HepG2 (cell line): Measurements from ENCODE around the gene SLCO4A1. TPM values are rescaled to one million over a fixed set of nuclear protein-coding genes. Genes with fewer than 3 reads are reported as not detected.

Experiments used
- ATAC-seq: fragments of 200-7000 bp; cut with Tn5 transposase; 3 replicates; pipeline ENCODE4 v1.9.1; 2020; ENCODE audit warnings: mild to moderate bottlenecking, moderate library complexity
- BruUV-seq: library from RNA; stranded (reverse); fragments of 400-500 nt; replicated peaks from 2 replicates; lab custom pipeline; 2021; lab: Mats Ljungman, UMichigan
- CTCF ChIA-PET: fragments of 300-600 bp; formaldehyde crosslinking; extraction: SDS; loops from one replicate; lab custom pipeline; 2021; ENCODE audit warnings: low total read pairs, inconsistent platforms, low intra/inter-chr PET ratio; lab: Yijun Ruan, JAX
- POLR2A ChIA-PET: fragments of 350-600 bp; sonication (Branson Sonifier 250); formaldehyde crosslinking; loops from one replicate; lab custom pipeline; 2020; ENCODE audit warnings: antibody characterized with exemption, inconsistent platforms; lab: Yijun Ruan, JAX
- DNase-seq: peaks from one replicate; pipeline ENCODE4 v3.0.0-alpha.2; 2015; ENCODE audit warnings: low spot score
- FAIRE-seq: peaks from 3 replicates; lab custom pipeline; 2011; peaks lifted over from hg19 to GRCh38; lab: Jason Lieb, UNC
- H2AFZ ChIP-seq: one replicate; pipeline ENCODE4 v1.6.1; 2011; ENCODE audit warnings: low read length, inconsistent platforms
- H3K27ac ChIP-seq: fragments of 300-600 bp; 3 replicates; pipeline ENCODE4 v1.8.0; 2011; ENCODE audit warnings: mixed run types, mild to moderate bottlenecking, mixed read lengths, low read length, inconsistent platforms; ENCODE audit not compliant: insufficient read depth; ENCODE audit errors: extremely low read length
- H3K27me3 ChIP-seq, 2 experiments: fragments of 200-600 bp in 1 of 2; 2 replicates in 1 of 2; 3 replicates in 1 of 2; pipeline versions ENCODE4 v1.6.0 to v1.8.0; 2011; ENCODE audit warnings: low read length in 2 of 2, mild to moderate bottlenecking in 2 of 2, moderate library complexity in 2 of 2, inconsistent platforms in 1 of 2; ENCODE audit not compliant: insufficient read depth in 2 of 2, control insufficient read depth in 1 of 2
- H3K36me3 ChIP-seq, 2 experiments: fragments of 200-600 bp in 1 of 2; replicated peaks in 1 of 2; 2 replicates in 1 of 2; 3 replicates in 1 of 2; pipeline versions ENCODE4 v1.5.1 to v1.8.0; 2011; ENCODE audit warnings: low read length in 2 of 2, inconsistent platforms in 1 of 2; ENCODE audit not compliant: insufficient read depth in 2 of 2, control insufficient read depth in 1 of 2
- H3K4me1 ChIP-seq: 2 replicates; pipeline ENCODE4 v1.5.1; 2012; ENCODE audit warnings: low read length, inconsistent platforms; ENCODE audit not compliant: insufficient read depth
- H3K4me2 ChIP-seq: 2 replicates; pipeline ENCODE4 v1.6.0; 2011; ENCODE audit warnings: low read depth, low read length, inconsistent platforms
- H3K4me3 ChIP-seq, 3 experiments: fragments of 200-600 bp in 1 of 3; sonication (generic), shearing (Covaris generic) in 1 of 3; replicated peaks in 1 of 3; 2 replicates each; pipeline ENCODE4 v1.5.1; 2011 to 2016; ENCODE audit warnings: low read length in 3 of 3, inconsistent platforms in 2 of 3, low read depth in 2 of 3, mild to moderate bottlenecking in 2 of 3, control low read depth in 1 of 3, mixed read lengths in 1 of 3; ENCODE audit not compliant: insufficient read depth in 1 of 3
- H3K79me2 ChIP-seq: one replicate; pipeline ENCODE4 v1.6.1; 2011; ENCODE audit warnings: low read length, inconsistent platforms; ENCODE audit not compliant: insufficient read depth
- H3K9ac ChIP-seq: 2 replicates; pipeline ENCODE4 v1.6.0; 2011; ENCODE audit warnings: mild to moderate bottlenecking, low read depth, low read length, inconsistent platforms; ENCODE audit not compliant: insufficient read depth
- H3K9me3 ChIP-seq: 2 replicates; pipeline ENCODE4 v1.5.1; 2012; ENCODE audit warnings: mild to moderate bottlenecking, low read length
- H4K20me1 ChIP-seq: 2 replicates; pipeline ENCODE4 v1.6.0; 2011; ENCODE audit warnings: inconsistent platforms, mild to moderate bottlenecking, low read length, moderate library complexity; ENCODE audit not compliant: insufficient read depth
- CREB1 ChIP-seq, 2 experiments: fragments of 450-650 bp in 1 of 2; IDR thresholded peaks; 2 replicates each; pipeline ENCODE4 v1.6.1; 2016 to 2017; ENCODE audit warnings: control low read depth in 1 of 2, mild to moderate bottlenecking in 1 of 2, missing compliant biosample characterization in 1 of 2, missing genetic modification characterization in 1 of 2
- IRF2 ChIP-seq: IDR thresholded peaks from 2 replicates; pipeline ENCODE4 v1.6.1; 2018; ENCODE audit warnings: missing genetic modification reagents, missing compliant biosample characterization
- MEIS1 ChIP-seq: sonication (generic); formaldehyde crosslinking; IDR thresholded peaks from 2 replicates; pipeline ENCODE4 v1.9.0; 2021; ENCODE audit warnings: mild to moderate bottlenecking, missing genetic modification reagents, moderate library complexity, borderline replicate concordance
- RARG ChIP-seq: sonication (generic); formaldehyde crosslinking; IDR thresholded peaks from 2 replicates; pipeline ENCODE4 v1.4.0; 2020; ENCODE audit warnings: low read depth, mild to moderate bottlenecking, missing genetic modification reagents
- SIN3B ChIP-seq: fragments of 150-350 bp; IDR thresholded peaks from 2 replicates; pipeline ENCODE4 v1.6.1; 2014; ENCODE audit warnings: low read length
- SMC3 ChIP-seq: IDR thresholded peaks from 2 replicates; pipeline ENCODE4 v1.6.1; 2011; ENCODE audit warnings: low read length, improper control_type of control experiment
- ZFP36 ChIP-seq: fragments of 150-350 bp; IDR thresholded peaks from 2 replicates; pipeline ENCODE4 v1.6.1; 2018; ENCODE audit warnings: borderline replicate concordance, low read length, low read depth; ENCODE audit not compliant: partially characterized antibody
- ZNF317 ChIP-seq: sonication (generic); formaldehyde crosslinking; IDR thresholded peaks from 2 replicates; pipeline ENCODE4 v1.5.0; 2020; ENCODE audit warnings: mild to moderate bottlenecking, missing genetic modification reagents
- ZNF496 ChIP-seq: sonication (generic); formaldehyde crosslinking; IDR thresholded peaks from 2 replicates; pipeline ENCODE4 v1.8.1; 2023; ENCODE audit warnings: mild to moderate bottlenecking, moderate library complexity, missing genetic modification reagents; ENCODE audit not compliant: insufficient replicate concordance
- WGBS: methylation state at CpG from one replicate; pipeline ENCODE4 v1.1.6; 2017; ENCODE audit warnings: low lambda C conversion rate; 5-methylcytosine and 5-hydroxymethylcytosine counted together
- in situ Hi-C: cut with HindIII; loops from 2 replicates; pipeline ENCODE4 v1.10.0; 2017; ENCODE audit warnings: low pct_unique_long_range_greater_than_20kb; ENCODE audit not compliant: extremely low pct_ligation_motif_present
- intact Hi-C: fragments of 100-400 bp; cut with micrococcal nuclease; formaldehyde crosslinking; loops from one replicate; pipeline ENCODE4 v1.10.0; 2022; ENCODE audit not compliant: unreplicated experiment
- polyA plus RNA-seq, 8 experiments: library from polyadenylated mRNA; depleted of rRNA in 3 of 8; stranded (reverse) in 7 of 8; unstranded in 1 of 8; fragments of >200 nt; fragmentation: Illumina TruSeq in 4 of 8; extraction: Trizol in 4 of 8; gene quantifications; 2 replicates each; pipeline versions ENCODE4 v1.2.1 to v1.2.3, GENCODE V29; 2011 to 2016; ENCODE audit warnings: low read depth in 4 of 8, missing spikeins in 1 of 8, mixed read lengths in 1 of 8; ENCODE audit not compliant: insufficient read depth in 1 of 8
- total RNA-seq, 5 experiments: library from RNA; depleted of rRNA; stranded (reverse); fragments of >200 nt; fragmentation: Illumina TruSeq; extraction: Trizol; gene quantifications; 2 replicates each; pipeline ENCODE4 v1.2.3, GENCODE V29; 2016; ENCODE audit warnings: low read depth in 1 of 5
- TF ChIP-seq, protein P1 (sequence below): sonication (generic); formaldehyde crosslinking; conservative IDR thresholded peaks from 2 replicates; pipeline ENCODE4 v1.8.0; 2022; ENCODE audit warnings: low read depth, missing genetic modification reagents
- TF ChIP-seq, protein P2 (sequence below): IDR thresholded peaks from 2 replicates; pipeline ENCODE4 v1.6.1; 2016; ENCODE audit warnings: low read depth, control low read depth
- TF ChIP-seq, protein P3 (sequence below): fragments of 450-650 bp; IDR thresholded peaks from 2 replicates; pipeline ENCODE4 v1.6.1; 2016
- TF ChIP-seq, protein P4 (sequence below): sonication (generic); formaldehyde crosslinking; IDR thresholded peaks from 2 replicates; pipeline ENCODE4 v1.5.0; 2020; ENCODE audit warnings: missing genetic modification reagents
- TF ChIP-seq, protein P5 (sequence below): sonication (generic); formaldehyde crosslinking; IDR thresholded peaks from 2 replicates; pipeline ENCODE4 v1.5.1; 2020; ENCODE audit warnings: mild to moderate bottlenecking, missing genetic modification reagents, moderate library complexity

The SLCO4A1 gene
- total and polyA plus RNA-seq, 2 of the 13 experiments (the other 11 are each of a cell fraction or from before 2014, with no cell fraction given): 55.5 to 112 TPM

DNA sequence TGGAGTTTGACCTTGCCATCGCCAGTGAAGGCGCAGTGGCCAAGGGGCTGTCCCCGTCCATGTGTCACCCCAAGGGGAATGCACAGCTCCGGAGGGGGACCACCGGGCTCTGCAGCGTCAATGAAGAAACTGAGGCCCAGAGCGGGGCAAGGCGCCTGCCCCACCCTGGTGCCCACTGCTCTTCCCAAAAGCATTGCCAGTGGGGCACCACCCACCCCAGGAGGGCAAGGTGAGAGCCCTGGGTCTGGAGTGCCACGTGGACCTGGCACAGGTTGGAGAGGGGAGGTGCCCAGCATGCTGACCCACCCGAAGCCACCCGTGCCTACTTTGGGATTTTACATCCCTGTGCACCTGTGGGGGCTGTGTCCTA, 74.6 kb downstream of the SLCO4A1 start (continued):
- no peak for TF ChIP-seq ZNF496
- TF ChIP-seq CREB1 (IDR thresholded peaks at IDR 0.05): no peak
- TF ChIP-seq CREB1 (CRISPR knock-in tag; IDR thresholded peaks at IDR 0.05): no peak
- no peak for TF ChIP-seq SIN3B
- TF ChIP-seq SMC3: no peak
- no peak for TF ChIP-seq RARG (CRISPR knock-in tag)
- TF ChIP-seq, protein P1, sequence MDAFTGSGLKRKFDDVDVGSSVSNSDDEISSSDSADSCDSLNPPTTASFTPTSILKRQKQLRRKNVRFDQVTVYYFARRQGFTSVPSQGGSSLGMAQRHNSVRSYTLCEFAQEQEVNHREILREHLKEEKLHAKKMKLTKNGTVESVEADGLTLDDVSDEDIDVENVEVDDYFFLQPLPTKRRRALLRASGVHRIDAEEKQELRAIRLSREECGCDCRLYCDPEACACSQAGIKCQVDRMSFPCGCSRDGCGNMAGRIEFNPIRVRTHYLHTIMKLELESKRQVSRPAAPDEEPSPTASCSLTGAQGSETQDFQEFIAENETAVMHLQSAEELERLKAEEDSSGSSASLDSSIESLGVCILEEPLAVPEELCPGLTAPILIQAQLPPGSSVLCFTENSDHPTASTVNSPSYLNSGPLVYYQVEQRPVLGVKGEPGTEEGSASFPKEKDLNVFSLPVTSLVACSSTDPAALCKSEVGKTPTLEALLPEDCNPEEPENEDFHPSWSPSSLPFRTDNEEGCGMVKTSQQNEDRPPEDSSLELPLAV (CRISPR knock-in tag): no peak
- TF ChIP-seq, protein P2, sequence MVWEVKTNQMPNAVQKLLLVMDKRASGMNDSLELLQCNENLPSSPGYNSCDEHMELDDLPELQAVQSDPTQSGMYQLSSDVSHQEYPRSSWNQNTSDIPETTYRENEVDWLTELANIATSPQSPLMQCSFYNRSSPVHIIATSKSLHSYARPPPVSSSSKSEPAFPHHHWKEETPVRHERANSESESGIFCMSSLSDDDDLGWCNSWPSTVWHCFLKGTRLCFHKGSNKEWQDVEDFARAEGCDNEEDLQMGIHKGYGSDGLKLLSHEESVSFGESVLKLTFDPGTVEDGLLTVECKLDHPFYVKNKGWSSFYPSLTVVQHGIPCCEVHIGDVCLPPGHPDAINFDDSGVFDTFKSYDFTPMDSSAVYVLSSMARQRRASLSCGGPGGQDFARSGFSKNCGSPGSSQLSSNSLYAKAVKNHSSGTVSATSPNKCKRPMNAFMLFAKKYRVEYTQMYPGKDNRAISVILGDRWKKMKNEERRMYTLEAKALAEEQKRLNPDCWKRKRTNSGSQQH (CRISPR knock-in tag): no peak

DNA sequence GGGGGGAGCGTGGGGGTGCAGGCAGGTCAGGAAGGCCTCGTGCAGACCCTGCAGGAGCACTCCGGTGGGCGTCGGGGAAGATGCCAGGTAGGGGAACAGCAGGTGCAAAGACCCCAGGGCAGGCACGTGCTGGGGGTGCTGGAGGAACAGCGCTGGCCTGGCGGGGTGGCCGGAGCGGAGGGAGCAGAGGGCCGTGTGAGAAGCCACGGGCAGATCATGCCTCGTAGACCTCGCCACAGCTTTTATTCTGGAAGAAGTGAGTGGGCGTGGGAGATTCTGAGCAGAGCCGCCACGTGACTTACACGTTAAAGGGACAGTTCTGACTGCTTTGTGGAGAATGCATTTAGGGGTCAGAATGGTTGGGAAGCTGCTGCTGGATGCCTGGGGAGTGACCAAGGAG, 75.6 kb downstream of the SLCO4A1 start:
- no peaks in the 10 kb centered on the region; the same call in 1 of the 2 replicates for H4K20me1 ChIP-seq
- H2AFZ ChIP-seq: no peak overlapping the region
- peaks cover 5% of the 10 kb centered on the region; the same call in 1 of the 2 replicates for H3K9me3 ChIP-seq
- H3K4me1 ChIP-seq: no peaks in the 10 kb centered on the region
- no peaks in the 10 kb centered on the region for H3K36me3 ChIP-seq
- 20% methylated on average over 18 of the region's 18 CpGs for WGBS
- no peak overlapping the region for H3K4me2 ChIP-seq
- FAIRE-seq (no peak), DNase-seq (no peak), ATAC-seq (no peak)
- H3K4me3 ChIP-seq: no peak overlapping the region
- H3K9ac ChIP-seq: no peak overlapping the region
- BruUV-seq: no TSS peak
- POLR2A ChIA-PET: no interaction called here
- peaks cover 40 to 90% of the 10 kb centered on the region in 2 experiments for H3K27me3 ChIP-seq
- no peak overlapping the region for H3K27ac ChIP-seq
- intact Hi-C loops (no loop called here), in situ Hi-C loops (no loop called here)
- CTCF ChIA-PET: no interaction called here
- no peaks in the 10 kb centered on the region for H3K79me2 ChIP-seq
- TF ChIP-seq, protein P3, sequence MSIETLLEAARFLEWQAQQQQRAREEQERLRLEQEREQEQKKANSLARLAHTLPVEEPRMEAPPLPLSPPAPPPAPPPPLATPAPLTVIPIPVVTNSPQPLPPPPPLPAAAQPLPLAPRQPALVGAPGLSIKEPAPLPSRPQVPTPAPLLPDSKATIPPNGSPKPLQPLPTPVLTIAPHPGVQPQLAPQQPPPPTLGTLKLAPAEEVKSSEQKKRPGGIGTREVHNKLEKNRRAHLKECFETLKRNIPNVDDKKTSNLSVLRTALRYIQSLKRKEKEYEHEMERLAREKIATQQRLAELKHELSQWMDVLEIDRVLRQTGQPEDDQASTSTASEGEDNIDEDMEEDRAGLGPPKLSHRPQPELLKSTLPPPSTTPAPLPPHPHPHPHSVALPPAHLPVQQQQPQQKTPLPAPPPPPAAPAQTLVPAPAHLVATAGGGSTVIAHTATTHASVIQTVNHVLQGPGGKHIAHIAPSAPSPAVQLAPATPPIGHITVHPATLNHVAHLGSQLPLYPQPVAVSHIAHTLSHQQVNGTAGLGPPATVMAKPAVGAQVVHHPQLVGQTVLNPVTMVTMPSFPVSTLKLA: no peak
- TF ChIP-seq IRF2 (CRISPR knock-in tag): no peak
- TF ChIP-seq, protein P4, sequence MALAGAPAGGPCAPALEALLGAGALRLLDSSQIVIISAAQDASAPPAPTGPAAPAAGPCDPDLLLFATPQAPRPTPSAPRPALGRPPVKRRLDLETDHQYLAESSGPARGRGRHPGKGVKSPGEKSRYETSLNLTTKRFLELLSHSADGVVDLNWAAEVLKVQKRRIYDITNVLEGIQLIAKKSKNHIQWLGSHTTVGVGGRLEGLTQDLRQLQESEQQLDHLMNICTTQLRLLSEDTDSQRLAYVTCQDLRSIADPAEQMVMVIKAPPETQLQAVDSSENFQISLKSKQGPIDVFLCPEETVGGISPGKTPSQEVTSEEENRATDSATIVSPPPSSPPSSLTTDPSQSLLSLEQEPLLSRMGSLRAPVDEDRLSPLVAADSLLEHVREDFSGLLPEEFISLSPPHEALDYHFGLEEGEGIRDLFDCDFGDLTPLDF (CRISPR knock-in tag): no peak
- TF ChIP-seq, protein P5, sequence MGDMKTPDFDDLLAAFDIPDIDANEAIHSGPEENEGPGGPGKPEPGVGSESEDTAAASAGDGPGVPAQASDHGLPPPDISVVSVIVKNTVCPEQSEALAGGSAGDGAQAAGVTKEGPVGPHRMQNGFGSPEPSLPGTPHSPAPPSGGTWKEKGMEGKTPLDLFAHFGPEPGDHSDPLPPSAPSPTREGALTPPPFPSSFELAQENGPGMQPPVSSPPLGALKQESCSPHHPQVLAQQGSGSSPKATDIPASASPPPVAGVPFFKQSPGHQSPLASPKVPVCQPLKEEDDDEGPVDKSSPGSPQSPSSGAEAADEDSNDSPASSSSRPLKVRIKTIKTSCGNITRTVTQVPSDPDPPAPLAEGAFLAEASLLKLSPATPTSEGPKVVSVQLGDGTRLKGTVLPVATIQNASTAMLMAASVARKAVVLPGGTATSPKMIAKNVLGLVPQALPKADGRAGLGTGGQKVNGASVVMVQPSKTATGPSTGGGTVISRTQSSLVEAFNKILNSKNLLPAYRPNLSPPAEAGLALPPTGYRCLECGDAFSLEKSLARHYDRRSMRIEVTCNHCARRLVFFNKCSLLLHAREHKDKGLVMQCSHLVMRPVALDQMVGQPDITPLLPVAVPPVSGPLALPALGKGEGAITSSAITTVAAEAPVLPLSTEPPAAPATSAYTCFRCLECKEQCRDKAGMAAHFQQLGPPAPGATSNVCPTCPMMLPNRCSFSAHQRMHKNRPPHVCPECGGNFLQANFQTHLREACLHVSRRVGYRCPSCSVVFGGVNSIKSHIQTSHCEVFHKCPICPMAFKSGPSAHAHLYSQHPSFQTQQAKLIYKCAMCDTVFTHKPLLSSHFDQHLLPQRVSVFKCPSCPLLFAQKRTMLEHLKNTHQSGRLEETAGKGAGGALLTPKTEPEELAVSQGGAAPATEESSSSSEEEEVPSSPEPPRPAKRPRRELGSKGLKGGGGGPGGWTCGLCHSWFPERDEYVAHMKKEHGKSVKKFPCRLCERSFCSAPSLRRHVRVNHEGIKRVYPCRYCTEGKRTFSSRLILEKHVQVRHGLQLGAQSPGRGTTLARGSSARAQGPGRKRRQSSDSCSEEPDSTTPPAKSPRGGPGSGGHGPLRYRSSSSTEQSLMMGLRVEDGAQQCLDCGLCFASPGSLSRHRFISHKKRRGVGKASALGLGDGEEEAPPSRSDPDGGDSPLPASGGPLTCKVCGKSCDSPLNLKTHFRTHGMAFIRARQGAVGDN (CRISPR knock-in tag): 0 out of 2 replicates have a peak, but pooled peaks have one; percentile 18
- TF ChIP-seq ZNF317: no peak
- TF ChIP-seq ZFP36: no peak
- TF ChIP-seq MEIS1: no peak
